Activated naive CD8-positive, alpha-beta T cell treated with anti-CD3 and anti-CD28 coated beads, Interleukin-2, amount 50 U/mL, for 16 hours (primary cell): ENCODE data around the gene DHRS12.

Source experiments
- DNase-seq: peaks from one replicate; pipeline ENCODE4 v3.0.0-alpha.2; 2020; ENCODE audit warnings: low read depth, low spot score

The DHRS12 gene

DNA sequence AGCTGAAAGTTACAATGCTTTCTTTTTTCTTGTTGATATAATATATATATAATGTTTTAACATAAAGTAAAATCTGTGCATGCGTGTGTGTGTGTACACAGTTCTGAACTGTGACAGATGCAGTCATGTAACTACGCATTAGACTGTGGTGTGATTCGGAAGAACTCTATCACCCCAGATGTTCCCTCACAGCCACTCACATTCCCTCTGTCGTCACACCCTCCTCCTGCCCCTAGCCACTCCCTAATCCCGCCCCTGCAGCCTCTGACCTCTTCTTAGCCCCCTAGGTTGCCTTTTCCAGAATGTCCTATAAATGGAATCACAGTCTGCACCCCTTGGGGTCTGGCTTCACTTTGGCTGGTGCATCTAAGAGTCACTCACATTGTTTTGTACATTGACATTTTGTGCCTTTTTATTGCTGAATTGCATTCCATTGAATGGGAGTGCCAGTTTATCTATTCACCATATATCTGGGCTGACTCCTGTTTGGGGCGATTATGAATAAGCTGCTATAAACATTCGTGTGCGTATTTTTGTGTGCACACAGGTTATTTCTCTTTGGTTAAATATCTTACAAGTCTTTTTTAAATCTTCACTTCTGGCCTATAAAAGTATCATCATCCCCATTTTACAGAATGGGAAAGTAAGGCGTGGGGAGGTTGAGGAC, 20.4 kb downstream of the DHRS12 start:
- no peak for DNase-seq

DNA sequence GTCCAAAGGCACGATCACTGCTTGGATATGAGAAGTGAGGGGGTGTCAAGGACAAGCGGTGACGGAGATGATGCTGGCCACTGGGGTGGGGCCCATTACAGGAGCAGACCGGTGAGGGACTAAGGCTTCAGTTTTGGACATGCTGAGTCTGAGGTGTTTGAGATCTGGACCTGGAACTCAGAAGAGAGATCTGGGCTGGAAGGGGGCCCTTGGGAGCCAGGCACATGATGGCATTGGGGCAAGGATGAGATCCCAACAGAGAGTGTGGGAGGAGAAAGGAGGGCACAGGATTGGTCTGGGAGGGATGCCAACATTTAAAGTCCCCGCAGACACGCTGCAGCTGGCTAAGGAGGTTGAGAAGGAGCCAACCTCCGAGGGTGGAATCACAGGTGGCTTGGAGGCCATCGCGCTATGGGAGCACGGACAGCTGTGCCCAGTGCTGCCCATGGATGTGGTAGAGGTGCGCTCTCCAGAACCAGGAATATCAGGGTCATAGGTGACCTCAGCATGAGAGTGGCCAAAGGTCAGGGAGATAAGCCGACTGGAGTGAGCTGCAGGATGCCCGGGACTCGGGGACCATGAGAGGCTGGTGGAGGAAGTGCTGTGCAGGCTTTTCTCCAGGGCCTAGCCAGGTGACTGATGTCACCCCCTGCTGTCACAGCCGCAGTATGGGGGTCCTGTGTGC, 21.8 kb downstream of the DHRS12 start:
- DNase-seq: no peak

DNA sequence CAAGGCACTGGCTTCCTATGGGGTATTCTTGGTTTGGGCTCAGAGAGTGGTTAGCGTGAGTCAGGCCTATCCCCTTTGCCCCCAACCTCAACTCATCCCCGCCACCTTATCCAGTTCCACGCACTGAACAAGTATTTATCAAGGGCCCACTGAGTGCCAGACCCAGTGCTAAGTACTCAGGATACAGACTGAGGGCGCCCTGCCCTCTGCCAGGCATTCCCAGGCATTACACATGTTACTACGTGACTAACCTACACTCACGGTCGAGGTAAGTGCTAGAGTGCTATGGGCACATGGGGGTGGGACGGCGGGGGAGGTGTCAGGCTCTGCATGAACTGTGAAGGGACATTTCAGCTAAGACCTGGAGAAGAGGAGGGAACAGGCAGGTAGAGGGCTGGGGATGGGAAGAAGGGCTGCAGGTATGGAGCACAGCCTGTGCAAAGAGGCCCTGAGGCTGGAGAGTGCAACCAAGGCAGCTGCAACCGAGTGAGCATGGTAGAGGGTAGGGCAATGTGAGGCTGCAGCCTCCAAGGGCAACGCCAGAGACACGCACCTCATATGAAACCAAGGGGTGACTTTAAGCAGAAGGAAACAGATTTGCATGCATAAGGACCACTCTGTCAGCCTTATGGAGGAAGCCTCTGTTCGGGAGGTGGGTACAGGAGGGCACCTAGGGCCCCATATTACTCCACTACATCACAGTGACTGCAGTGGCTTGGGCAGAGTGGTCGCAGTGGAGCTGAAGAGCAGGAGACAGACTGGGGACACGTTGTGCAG, 22.5 kb downstream of the DHRS12 start:
- no peak for DNase-seq

DNA sequence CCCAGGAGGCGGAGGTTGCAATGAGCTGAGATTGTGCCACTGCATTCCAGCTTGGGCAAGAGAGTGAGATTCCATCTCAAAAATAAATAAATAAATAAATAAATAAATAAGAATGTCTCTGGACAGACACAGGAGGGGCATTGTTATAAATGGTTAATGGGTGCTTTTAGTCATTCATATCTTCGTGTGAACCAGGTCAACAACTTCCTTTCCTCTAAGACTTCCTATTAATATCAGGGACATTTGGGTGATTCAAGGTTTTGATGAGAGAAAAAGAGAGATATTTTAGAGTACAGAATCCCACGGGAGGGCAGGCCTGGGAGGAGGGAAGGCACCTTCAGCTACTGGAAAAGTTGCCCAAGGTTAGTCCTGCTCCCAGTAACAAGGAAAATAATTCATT, 23.9 kb downstream of the DHRS12 start:
- no peak for DNase-seq

DNA sequence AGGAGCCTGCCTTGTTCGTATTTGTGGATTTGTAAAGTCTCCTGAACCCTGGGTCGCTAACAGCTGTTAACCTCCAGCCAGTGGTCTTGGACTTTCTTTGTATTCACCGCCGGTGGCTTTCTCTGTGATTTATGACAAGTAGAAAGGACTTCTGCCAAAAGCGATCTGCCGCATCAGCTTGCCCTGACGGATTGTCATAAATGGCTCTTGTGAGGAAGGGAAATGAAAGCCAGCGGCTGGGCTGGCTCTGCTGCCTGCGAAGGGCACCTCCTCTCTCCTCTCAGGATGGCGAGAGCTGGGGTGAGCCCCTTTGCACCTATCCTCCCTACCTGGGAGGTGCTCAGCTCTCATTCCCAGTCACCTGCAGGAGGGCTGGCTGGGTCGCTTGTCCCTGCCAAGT, 25.6 kb downstream of the DHRS12 start:
- DNase-seq: no peak

DNA sequence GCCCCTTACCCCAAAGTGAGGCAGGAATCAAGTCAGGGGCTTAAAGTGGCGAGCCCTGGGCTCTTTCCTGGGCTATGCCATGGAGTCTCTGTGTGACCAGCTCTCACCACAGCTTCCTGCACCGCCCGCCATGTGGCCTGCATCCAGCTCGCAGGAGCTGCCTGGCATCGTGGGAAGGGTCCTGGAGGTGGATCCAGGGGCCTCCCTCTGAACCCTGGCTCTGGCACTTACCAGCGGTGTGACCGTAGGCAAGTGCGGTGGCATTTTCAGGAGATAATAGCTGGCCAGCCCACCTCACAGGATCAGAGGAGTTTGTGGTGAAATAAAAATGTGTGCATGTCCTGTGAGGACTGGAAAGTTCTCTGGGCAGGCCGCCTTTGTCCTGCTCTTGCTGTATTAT, 26.0 kb downstream of the DHRS12 start:
- no peak for DNase-seq

DNA sequence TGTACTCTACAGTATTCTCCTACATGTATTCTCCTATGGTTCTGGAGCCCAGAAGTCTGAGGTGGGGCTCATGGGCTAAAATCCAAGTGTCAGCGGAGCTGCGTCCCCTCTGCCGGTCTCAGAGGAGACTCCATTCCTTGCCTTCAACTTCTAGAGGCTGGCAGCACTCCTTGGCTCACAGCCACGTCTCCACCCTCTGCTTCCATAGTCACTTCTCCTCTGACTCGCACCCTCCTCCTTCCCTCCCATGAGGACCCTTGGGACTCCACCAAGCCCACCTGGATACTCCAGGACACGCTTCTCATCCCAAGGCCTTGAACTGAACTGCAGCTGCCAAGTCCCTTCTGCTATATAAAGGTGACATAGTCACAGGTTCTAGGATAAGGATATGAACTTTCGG, 27.8 kb downstream of the DHRS12 start:
- no peak for DNase-seq

DNA sequence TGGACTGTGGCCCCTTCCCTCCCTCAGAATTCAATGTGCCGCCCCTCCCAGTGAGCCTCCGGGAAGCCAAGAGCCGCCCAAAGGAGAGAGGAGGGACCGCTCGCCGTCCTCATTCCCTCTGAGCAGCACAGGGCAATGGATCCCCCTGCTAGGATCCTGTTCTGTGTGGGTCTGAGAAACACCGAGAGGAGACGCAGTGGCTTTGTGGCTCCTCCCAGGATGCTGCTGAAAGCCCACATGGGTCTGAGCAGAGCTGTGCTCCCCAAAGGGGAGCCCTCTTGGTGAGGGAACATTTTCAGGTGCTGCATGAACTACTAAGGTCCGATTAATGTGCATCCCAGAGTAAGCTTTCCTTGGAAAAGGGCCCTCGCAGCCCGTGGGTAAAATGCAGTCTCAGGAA, 30.4 kb downstream of the DHRS12 start:
- DNase-seq: no peak

DNA sequence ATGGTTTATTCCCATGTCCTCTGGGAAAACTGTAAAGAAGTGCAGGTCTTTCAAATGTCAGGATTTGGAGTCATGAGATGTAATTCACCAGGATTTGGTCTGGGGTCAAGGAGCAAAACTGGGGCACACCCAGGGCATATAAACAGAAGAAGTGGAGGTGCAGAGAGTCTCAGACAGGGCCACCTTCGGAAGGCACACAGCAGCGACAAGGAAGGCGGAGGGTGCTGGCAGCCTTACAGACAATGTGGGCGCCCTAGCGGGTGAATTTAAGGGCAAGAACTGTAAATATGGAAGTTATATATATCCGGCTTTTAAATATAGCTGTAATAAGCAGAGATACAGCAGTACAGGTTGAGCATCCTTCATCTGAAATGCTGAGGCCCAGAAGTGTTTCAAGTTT, 31.2 kb downstream of the DHRS12 start:
- no peak for DNase-seq

DNA sequence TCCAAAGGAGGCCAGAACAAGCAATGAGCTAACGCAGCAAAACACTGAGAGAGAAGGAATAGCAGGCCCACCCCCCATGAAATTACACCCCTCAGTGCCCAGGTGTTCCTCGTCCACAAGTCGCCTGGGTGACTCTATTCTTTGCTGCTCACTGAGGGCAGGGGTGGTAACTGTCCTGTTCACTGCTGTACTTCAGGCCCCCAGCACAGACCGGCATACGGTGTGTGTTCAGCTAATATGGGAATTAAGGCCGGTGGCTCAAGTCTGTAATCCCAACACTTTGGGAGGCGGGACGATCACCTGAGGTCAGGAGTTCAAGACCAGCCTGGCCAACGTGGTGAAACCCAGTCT, 31.9 kb downstream of the DHRS12 start:
- no peak for DNase-seq

DNA sequence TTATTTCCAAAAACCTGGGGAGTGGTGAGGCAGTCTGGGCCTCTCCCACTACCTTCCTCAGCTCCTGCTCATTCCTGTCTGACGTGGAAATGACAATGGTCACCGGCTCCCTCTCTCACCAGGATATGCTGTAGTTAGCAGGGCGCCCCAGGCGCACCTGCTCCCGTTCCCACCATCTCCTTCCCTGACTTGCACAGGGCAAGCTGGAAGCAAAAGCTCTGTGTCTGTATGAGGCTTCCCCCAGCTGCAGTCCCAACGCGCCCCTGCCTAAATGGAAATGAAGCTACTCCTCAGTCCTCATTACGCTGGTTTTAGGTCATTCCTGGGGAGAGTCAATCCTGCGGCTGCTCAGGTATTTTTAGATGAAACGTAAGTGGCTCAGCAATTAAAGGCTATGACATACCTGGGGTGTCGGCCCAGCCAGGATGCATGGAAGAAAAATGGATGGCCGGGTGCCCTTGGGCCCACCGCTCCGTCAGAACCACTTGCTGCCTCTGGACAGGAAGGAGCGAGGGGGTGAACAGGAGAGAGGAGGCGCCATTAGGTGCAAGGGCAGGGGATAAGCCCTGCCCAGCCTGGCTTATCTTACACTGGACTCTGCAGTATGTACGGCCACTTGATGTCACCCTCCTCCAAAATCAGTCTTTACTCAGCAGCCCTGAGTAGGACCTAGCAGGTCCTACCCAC, 32.4 kb downstream of the DHRS12 start:
- no peak for DNase-seq

DNA sequence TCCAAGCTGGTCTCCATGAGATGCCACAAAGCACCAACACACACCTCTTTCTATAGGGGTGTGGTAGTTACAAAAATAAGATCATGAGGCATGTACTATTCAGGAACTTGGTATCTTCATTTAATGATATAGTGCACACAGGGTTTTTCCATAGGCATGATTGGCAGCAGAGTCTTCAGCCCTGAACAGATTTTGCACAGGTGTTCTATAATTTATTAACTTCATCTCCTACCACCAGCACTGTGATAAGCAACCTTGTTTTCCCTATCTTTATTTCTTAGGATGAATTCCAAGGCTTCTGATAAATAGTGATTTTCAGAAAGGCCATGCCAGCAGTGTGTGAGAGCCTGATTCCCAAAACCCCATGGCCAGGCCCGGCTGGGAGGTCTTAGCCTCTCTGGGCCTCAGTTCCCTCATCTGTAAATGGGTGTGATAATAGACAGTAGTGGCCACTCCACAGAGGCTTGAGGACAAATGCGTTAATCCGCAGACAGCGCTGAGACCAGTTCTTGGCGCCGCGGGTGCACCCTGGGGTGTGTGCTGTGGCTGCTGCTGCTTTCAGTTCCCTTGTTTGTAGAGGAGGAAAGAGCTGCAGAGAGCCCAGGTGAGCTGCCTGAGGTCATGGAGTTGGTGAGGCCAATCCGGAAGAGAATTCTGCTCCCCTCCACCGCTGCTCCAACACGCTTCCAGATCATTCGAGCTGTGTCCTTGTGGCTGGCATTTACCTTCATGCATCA, 33.1 kb downstream of the DHRS12 start:
- DNase-seq: no peak

DNA sequence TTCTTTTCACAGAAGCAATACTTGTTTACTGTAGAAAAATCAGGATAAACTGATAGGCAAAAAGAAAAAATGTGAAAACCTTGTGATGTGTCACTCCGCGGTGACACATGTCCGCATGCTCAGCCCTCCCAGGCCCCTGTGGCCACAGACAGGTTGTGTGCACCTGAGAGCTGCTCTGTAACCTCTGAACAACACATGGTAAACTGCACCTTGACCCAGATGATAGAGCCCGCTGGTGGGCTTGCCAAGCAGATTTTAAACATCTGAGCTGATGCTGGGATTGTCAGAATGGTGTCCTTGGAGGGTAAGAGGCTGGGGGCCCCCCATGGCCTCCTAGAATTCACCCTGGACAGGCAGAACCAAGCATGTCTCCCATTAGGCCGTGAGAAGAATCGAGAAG, 33.8 kb downstream of the DHRS12 start:
- no peak for DNase-seq

DNA sequence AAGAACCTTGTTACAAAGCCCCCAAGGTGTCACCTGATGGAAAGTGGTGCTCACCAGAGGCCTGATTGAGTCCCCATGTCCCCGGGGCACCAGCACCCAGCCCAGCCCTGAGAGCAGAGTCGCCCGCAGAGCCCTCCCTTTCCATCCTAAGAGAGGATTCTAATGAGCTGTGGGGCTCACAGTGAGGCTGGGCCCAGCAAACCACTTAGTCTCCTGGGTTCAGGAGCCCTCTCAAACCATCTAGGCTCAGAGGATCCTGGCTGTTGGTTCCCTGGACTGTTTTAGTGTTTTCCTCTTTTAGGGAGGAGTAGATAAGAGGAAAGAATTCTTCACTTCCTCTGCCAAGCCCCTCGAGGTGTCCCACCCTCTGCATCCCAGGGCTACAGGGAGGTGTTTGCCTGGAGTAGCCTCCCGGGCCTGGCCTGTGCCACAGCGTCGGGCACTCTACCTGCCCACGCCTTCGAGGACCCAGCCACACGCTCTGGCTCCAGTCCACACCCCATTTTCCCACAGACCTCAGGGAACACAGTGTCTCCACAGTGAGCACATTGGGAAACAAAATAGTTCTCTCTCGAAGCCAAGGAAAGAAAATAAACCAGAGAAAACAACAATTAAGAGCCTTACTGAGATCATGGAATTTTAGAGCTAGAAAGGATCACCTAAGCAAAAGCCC, 34.4 kb downstream of the DHRS12 start:
- DNase-seq: no peak

DNA sequence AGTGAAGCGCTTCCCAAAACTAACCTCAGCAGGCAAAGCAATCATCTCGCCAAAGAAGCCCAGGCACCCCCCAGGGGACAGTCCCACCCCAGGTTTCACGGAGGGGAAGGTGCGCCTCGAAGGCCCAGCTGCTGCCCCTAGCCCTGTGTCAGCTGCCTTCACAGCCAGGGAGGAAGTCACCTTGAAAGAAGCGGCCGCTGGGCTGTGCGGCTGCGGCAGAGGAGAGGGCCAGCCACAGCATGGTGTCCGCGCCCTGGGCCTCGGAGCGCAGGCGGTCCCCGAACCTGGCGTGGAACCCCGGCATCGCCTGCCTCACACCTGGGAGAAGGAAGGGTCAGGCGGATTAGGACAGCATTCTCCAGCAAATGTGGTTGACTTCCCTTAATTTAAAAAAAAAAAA, 35.0 kb downstream of the DHRS12 start:
- DNase-seq: no peak

DNA sequence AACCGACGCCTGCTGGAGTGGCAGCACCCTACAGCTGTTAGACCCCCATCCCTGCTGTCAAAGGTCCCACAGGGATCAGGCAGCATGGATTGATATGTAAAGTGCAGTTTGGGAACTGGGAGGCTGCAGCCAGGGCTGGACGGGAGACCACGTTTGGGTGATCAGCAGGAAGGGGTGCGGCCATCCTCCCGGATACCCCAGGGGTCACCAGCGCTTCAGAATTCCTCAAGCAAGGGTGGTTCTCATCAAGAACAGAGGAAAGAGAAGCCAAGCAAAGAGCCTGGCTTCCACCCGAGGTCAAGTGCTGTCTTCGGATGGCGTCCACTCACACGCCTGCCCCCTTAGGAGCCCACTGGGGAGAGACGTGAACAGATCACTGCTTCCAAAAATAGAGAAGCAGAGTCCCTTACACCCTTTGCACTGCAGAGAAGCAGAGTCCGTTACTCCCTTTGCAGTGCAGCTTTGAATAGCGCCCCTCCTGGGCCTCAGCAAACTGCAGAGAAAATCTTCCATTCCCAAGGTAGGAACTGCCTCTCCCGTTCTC, 35.5 kb downstream of the DHRS12 start:
- DNase-seq: no peak

DNA sequence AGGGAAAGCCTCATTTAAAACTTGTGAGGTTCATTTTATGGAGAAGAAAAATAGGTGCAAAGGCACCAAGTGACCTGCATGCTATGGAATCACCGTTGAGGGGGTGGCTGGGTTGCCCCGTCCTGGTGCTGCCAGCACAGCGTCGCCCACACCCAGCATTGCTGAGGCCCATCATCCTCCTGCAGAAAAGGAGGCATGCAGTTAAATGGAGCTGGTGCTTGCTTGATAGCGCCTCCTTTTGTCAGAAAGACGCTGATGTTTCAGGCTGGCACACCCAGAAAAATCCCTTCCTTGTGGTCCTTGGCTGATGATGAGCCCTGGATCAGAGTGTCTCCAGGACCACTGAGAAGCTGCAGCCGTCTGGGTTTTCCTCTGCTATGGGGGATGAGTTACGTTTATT, 36.9 kb downstream of the DHRS12 start:
- DNase-seq: no peak

DNA sequence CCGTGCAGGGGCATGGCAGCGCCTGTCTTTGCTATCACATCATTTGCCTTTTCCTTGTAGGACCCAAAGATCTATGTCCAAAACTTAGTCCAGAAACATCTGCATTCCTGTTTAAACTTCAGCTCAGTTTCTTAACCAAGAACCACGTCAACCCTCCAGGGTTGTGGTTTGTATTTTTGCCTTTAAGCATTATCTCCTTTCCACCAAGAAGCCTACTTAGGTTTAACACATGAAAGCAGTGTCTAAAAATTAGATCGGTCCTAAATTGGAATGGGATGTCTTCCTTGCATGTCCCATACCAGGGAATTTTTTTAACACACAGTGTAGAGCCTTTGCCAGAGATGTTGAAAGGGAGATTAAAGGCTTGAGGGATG, 38.8 kb downstream of the DHRS12 start:
- no peak for DNase-seq

DNA sequence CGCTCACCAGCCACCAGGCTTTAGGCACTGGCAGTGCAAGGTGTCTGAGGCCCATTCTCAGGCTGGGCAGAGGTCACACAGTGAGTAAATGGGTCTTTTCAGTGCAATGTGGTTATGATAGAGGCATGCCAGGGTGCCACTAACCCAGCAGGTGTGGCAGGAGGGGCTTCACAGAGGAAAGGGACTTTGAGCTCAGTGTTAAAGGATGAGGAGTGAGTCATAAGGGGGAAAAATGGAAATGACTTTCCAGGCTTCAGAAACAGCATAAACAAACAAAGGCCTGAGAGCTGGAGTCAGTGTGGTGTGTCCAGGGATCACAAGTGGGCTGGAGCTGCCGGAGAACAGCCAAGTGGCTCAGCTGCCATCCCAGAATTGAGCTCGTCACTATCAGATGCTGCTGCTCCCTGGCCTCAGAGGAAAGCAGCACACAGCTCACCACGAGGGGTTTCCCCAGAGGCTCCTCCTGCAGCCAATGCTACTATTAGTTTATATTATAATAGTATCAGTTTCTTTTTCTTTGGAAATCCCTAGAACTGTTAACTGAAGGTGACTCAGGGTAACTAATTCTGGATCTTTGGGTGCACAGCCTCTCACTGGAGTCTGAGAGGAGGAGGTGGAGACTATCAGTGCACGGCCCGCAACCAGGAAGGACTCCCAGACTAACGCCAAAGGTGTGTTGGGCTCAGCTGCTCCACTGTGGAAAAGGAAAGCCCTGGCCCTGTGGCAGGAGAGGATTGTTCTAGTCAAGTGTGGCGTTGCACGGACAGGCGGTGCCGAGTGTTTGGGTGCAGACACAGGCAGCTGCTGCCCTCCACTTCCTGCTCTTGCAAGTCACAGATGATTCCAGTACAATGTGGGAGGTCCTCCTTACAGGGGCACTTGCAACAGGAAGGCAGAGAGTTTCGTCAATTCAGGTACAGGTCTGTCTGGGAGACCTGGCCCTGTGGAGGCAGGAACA, 39.5 kb downstream of the DHRS12 start:
- peak; percentile 29 for DNase-seq

DNA sequence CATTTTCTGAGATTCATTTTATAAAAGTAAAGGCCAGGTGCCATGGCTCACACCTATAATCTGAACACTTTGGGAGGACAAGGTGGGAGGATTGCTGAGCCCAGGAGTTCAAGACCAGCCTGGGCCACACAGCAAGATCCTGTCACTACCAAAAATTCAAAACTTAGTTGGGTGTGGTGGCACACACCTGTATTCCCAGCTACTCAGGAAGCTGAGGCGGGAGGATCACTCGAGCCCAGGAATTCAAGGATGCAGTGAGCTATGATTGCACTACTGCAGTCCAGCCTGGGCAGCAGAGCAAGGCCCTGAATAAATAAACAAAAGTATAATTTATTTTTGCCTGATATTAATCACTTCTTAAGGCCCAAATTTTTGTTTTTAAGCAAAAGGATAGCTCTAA, 40.5 kb downstream of the DHRS12 start:
- no peak for DNase-seq
